Bronchial epithelial cell (primary cell): ENCODE data around the gene LSM3. TPM values are rescaled to one million over a fixed set of nuclear protein-coding genes. Genes with fewer than 3 reads are reported as not detected.

ENCODE experiments used
- DNase-seq: peaks from one replicate; pipeline ENCODE4 v3.0.0-alpha.2; 2010; ENCODE audit warnings: low read depth
- FAIRE-seq: peaks from 2 replicates; lab custom pipeline; 2011; peaks lifted over from hg19 to GRCh38; lab: Jason Lieb, UNC
- H3K27me3 ChIP-seq: 2 replicates; pipeline ENCODE4 v1.5.1; 2011; ENCODE audit warnings: low read length; ENCODE audit not compliant: control insufficient read depth, insufficient read depth
- H3K36me3 ChIP-seq: 2 replicates; pipeline ENCODE4 v1.5.1; 2011; ENCODE audit warnings: low read length; ENCODE audit not compliant: control insufficient read depth, insufficient read depth
- H3K4me3 ChIP-seq: 2 replicates; pipeline ENCODE4 v1.5.1; 2011; ENCODE audit warnings: mild to moderate bottlenecking, low read depth, low read length, control low read depth
- CTCF ChIP-seq: IDR thresholded peaks from 2 replicates; pipeline ENCODE4 v1.5.1; 2011; ENCODE audit warnings: mild to moderate bottlenecking, moderate library complexity, low read length, control low read depth, inconsistent platforms; ENCODE audit not compliant: insufficient read depth, severe bottlenecking
- total RNA-seq: library from RNA; depleted of rRNA; stranded (reverse); fragments of >200 nt; gene quantifications from 2 replicates; pipeline ENCODE4 v1.2.1, GENCODE V29; 2014

The LSM3 gene
- total RNA-seq, 1 donor from 2014 or later, result 6.6 TPM

GRCh38 chr3:14152233-14152962, 26.2 kb upstream of the LSM3 start:
- Histone ChIP-seq H3K36me3 (peaks cover 28% of the 10 kb centered on the region), H3K4me3 (no peak overlapping the region), H3K27me3 (no peaks in the 10 kb centered on the region)
- TF ChIP-seq CTCF, result peak; percentile 34
- FAIRE-seq (peak; percentile 60), DNase-seq (no peak)

GRCh38 chr3:14152963-14153355, 25.7 kb upstream of the LSM3 start:
- no peaks in the 10 kb centered on the region for H3K27me3 ChIP-seq
- no peak for TF ChIP-seq CTCF
- no peak overlapping the region for H3K4me3 ChIP-seq
- FAIRE-seq (no peak), DNase-seq (no peak)
- H3K36me3 ChIP-seq, result peaks cover 24% of the 10 kb centered on the region

- no peak for TF ChIP-seq CTCF
- H3K27me3 ChIP-seq, result no peaks in the 10 kb centered on the region
- H3K36me3 ChIP-seq, result peaks cover 25% of the 10 kb centered on the region
- DNase-seq, result no peak
- no peak for FAIRE-seq
- no peak overlapping the region for H3K4me3 ChIP-seq
Measured at GRCh38 chr3:14153663-14154062, 25.0 kb upstream of the LSM3 start.

- H3K27me3 ChIP-seq, result no peaks in the 10 kb centered on the region
- peaks cover 26% of the 10 kb centered on the region for H3K36me3 ChIP-seq
- no peak for FAIRE-seq
- no peak overlapping the region for H3K4me3 ChIP-seq
- no peak for DNase-seq
- TF ChIP-seq CTCF, result no peak
Measured at GRCh38 chr3:14154276-14154675, 24.3 kb upstream of the LSM3 start.

GRCh38 chr3:14154895-14155440, 23.6 kb upstream of the LSM3 start:
- no peak for DNase-seq
- no peaks in the 10 kb centered on the region for H3K27me3 ChIP-seq
- peaks cover 26% of the 10 kb centered on the region for H3K36me3 ChIP-seq
- no peak for FAIRE-seq
- no peak overlapping the region for H3K4me3 ChIP-seq
- TF ChIP-seq CTCF, result no peak
